WTC11 (cell line): Measurements from ENCODE around the gene XPO6. TPM values are rescaled to one million over a fixed set of nuclear protein-coding genes. Genes with fewer than 3 reads are reported as not detected.

Experiments
- ATAC-seq: fragments of 200-7000 bp; cut with Tn5 transposase; 2 replicates; pipeline ENCODE4 v1.10.0; 2021; ENCODE audit warnings: mild to moderate bottlenecking, moderate library complexity
- CTCF ChIA-PET: fragments of 300-600 bp; sonication (Branson Sonifier 250); formaldehyde crosslinking; loops from one replicate; lab custom pipeline; 2021; ENCODE audit warnings: antibody characterized with exemption; lab: Charles Lee
- POLR2A ChIA-PET: fragments of 350-600 bp; sonication (Branson Sonifier 250); formaldehyde crosslinking; loops from one replicate; lab custom pipeline; 2021; ENCODE audit warnings: antibody characterized with exemption; lab: Charles Lee
- DNase-seq: peaks from one replicate; pipeline ENCODE4 v3.0.0; 2021; ENCODE audit warnings: low spot score
- H3K27ac Mint-ChIP-seq: 2 replicates; pipeline ENCODE4 v1.8.0; 2021; ENCODE audit warnings: mixed read lengths
- H3K27me3 Mint-ChIP-seq: 2 replicates; pipeline ENCODE4 v1.8.0; 2021; ENCODE audit warnings: low read depth, mild to moderate bottlenecking, moderate library complexity, mixed read lengths
- H3K36me3 Mint-ChIP-seq: 2 replicates; pipeline ENCODE4 v1.8.0; 2021; ENCODE audit warnings: mixed read lengths
- H3K4me1 Mint-ChIP-seq: 2 replicates; pipeline ENCODE4 v1.8.0; 2022; ENCODE audit warnings: mixed read lengths
- H3K4me3 Mint-ChIP-seq: 2 replicates; pipeline ENCODE4 v1.8.0; 2021; ENCODE audit warnings: mild to moderate bottlenecking, moderate library complexity, mixed read lengths
- H3K9me3 Mint-ChIP-seq: 2 replicates; pipeline ENCODE4 v1.8.0; 2021; ENCODE audit warnings: mixed read lengths
- CREM ChIP-seq: sonication (generic); formaldehyde crosslinking; IDR thresholded peaks from 2 replicates; pipeline ENCODE4 v1.8.1; 2022; ENCODE audit warnings: mild to moderate bottlenecking, missing genetic modification reagents, moderate library complexity
- CTCF ChIP-seq: fragments of 200-600 bp; IDR thresholded peaks from 2 replicates; pipeline ENCODE4 v1.8.0; 2022; ENCODE audit warnings: antibody characterized with exemption
- E2F1 ChIP-seq: sonication (generic); formaldehyde crosslinking; IDR thresholded peaks from 2 replicates; pipeline ENCODE4 v1.8.0; 2022; ENCODE audit warnings: mild to moderate bottlenecking, missing genetic modification reagents
- FOXP1 ChIP-seq: sonication (generic); formaldehyde crosslinking; IDR thresholded peaks from 2 replicates; pipeline ENCODE4 v1.8.0; 2022; ENCODE audit warnings: missing genetic modification reagents, mild to moderate bottlenecking, moderate library complexity, borderline replicate concordance
- IRF2 ChIP-seq: sonication (generic); formaldehyde crosslinking; IDR thresholded peaks from 2 replicates; pipeline ENCODE4 v1.8.0; 2022; ENCODE audit warnings: low read depth, missing genetic modification reagents, borderline replicate concordance
- JUN ChIP-seq: sonication (generic); formaldehyde crosslinking; IDR thresholded peaks from 2 replicates; pipeline ENCODE4 v1.8.0; 2023; ENCODE audit warnings: mild to moderate bottlenecking, missing genetic modification reagents
- MXD4 ChIP-seq: fragments of 250-450 bp; sonication (Bioruptor Pico); IDR thresholded peaks from 2 replicates; pipeline ENCODE4 v1.8.0; 2021; ENCODE audit warnings: mild to moderate bottlenecking, moderate library complexity, borderline replicate concordance
- SP1 ChIP-seq: sonication (generic); formaldehyde crosslinking; conservative IDR thresholded peaks from 2 replicates; pipeline ENCODE4 v1.8.1; 2022; ENCODE audit warnings: missing genetic modification reagents
- TEAD4 ChIP-seq: sonication (generic); formaldehyde crosslinking; IDR thresholded peaks from 2 replicates; pipeline ENCODE4 v1.8.0; 2022; ENCODE audit warnings: mild to moderate bottlenecking, missing genetic modification reagents
- ZBTB21 ChIP-seq: sonication (generic); formaldehyde crosslinking; IDR thresholded peaks from 2 replicates; pipeline ENCODE4 v1.8.1; 2023; ENCODE audit warnings: mild to moderate bottlenecking, missing genetic modification reagents, borderline replicate concordance
- ZNF138 ChIP-seq: sonication (generic); formaldehyde crosslinking; conservative IDR thresholded peaks from 2 replicates; pipeline ENCODE4 v1.8.1; 2022; ENCODE audit warnings: mild to moderate bottlenecking, moderate library complexity, missing genetic modification reagents
- ZNF232 ChIP-seq: sonication (generic); formaldehyde crosslinking; IDR thresholded peaks from 2 replicates; pipeline ENCODE4 v1.8.0; 2022; ENCODE audit warnings: mild to moderate bottlenecking, missing genetic modification reagents
- ZNF317 ChIP-seq: sonication (generic); formaldehyde crosslinking; IDR thresholded peaks from 2 replicates; pipeline ENCODE4 v1.8.1; 2023; ENCODE audit warnings: low read depth, mild to moderate bottlenecking, moderate library complexity, missing genetic modification reagents, borderline replicate concordance
- ZNF425 ChIP-seq: fragments of 250-450 bp; sonication (Bioruptor Pico); conservative IDR thresholded peaks from 2 replicates; pipeline ENCODE4 v1.9.0; 2021; ENCODE audit warnings: mild to moderate bottlenecking
- total RNA-seq: library from RNA; stranded (reverse); gene quantifications from 3 replicates; pipeline ENCODE4 v1.2.3, GENCODE V29; 2021
- TF ChIP-seq, protein P1 (sequence below): sonication (generic); formaldehyde crosslinking; IDR thresholded peaks from 2 replicates; pipeline ENCODE4 v1.8.0; 2023; ENCODE audit warnings: missing genetic modification reagents, mild to moderate bottlenecking, borderline replicate concordance
- TF ChIP-seq, protein P2 (sequence below): sonication (generic); formaldehyde crosslinking; IDR thresholded peaks from 2 replicates; pipeline ENCODE4 v1.8.0; 2022; ENCODE audit warnings: mild to moderate bottlenecking, missing genetic modification reagents
- TF ChIP-seq, protein P3 (sequence below): fragments of 250-450 bp; sonication (Bioruptor Pico); IDR thresholded peaks from 2 replicates; pipeline ENCODE4 v1.9.0; 2021; ENCODE audit warnings: mild to moderate bottlenecking

XPO6 gene
- total RNA-seq, 1 experiment from 2014 or later, result 160 TPM

- POLR2A ChIA-PET, result no interaction called here
- TF ChIP-seq ZBTB21 (CRISPR knock-in tag) (no peak), ZNF425 (no peak), FOXP1 (CRISPR knock-in tag) (no peak), E2F1 (CRISPR knock-in tag) (no peak), JUN (no peak), CTCF (no peak), ZNF138 (CRISPR knock-in tag) (no peak), ZNF317 (CRISPR knock-in tag) (no peak), TEAD4 (CRISPR knock-in tag) (no peak), ZNF232 (CRISPR knock-in tag) (no peak), MXD4 (CRISPR knock-in tag) (no peak), IRF2 (CRISPR knock-in tag) (no peak), SP1 (CRISPR knock-in tag) (no peak), CREM (CRISPR knock-in tag) (no peak)
- TF ChIP-seq, protein P1, sequence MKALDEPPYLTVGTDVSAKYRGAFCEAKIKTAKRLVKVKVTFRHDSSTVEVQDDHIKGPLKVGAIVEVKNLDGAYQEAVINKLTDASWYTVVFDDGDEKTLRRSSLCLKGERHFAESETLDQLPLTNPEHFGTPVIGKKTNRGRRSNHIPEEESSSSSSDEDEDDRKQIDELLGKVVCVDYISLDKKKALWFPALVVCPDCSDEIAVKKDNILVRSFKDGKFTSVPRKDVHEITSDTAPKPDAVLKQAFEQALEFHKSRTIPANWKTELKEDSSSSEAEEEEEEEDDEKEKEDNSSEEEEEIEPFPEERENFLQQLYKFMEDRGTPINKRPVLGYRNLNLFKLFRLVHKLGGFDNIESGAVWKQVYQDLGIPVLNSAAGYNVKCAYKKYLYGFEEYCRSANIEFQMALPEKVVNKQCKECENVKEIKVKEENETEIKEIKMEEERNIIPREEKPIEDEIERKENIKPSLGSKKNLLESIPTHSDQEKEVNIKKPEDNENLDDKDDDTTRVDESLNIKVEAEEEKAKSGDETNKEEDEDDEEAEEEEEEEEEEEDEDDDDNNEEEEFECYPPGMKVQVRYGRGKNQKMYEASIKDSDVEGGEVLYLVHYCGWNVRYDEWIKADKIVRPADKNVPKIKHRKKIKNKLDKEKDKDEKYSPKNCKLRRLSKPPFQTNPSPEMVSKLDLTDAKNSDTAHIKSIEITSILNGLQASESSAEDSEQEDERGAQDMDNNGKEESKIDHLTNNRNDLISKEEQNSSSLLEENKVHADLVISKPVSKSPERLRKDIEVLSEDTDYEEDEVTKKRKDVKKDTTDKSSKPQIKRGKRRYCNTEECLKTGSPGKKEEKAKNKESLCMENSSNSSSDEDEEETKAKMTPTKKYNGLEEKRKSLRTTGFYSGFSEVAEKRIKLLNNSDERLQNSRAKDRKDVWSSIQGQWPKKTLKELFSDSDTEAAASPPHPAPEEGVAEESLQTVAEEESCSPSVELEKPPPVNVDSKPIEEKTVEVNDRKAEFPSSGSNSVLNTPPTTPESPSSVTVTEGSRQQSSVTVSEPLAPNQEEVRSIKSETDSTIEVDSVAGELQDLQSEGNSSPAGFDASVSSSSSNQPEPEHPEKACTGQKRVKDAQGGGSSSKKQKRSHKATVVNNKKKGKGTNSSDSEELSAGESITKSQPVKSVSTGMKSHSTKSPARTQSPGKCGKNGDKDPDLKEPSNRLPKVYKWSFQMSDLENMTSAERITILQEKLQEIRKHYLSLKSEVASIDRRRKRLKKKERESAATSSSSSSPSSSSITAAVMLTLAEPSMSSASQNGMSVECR (CRISPR knock-in tag), result no peak
- TF ChIP-seq, protein P2, sequence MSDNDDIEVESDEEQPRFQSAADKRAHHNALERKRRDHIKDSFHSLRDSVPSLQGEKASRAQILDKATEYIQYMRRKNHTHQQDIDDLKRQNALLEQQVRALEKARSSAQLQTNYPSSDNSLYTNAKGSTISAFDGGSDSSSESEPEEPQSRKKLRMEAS (CRISPR knock-in tag), result no peak
- TF ChIP-seq, protein P3, sequence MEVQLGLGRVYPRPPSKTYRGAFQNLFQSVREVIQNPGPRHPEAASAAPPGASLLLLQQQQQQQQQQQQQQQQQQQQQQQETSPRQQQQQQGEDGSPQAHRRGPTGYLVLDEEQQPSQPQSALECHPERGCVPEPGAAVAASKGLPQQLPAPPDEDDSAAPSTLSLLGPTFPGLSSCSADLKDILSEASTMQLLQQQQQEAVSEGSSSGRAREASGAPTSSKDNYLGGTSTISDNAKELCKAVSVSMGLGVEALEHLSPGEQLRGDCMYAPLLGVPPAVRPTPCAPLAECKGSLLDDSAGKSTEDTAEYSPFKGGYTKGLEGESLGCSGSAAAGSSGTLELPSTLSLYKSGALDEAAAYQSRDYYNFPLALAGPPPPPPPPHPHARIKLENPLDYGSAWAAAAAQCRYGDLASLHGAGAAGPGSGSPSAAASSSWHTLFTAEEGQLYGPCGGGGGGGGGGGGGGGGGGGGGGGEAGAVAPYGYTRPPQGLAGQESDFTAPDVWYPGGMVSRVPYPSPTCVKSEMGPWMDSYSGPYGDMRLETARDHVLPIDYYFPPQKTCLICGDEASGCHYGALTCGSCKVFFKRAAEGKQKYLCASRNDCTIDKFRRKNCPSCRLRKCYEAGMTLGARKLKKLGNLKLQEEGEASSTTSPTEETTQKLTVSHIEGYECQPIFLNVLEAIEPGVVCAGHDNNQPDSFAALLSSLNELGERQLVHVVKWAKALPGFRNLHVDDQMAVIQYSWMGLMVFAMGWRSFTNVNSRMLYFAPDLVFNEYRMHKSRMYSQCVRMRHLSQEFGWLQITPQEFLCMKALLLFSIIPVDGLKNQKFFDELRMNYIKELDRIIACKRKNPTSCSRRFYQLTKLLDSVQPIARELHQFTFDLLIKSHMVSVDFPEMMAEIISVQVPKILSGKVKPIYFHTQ (CRISPR knock-in tag), result no peak
- DNase-seq (no peak), ATAC-seq (no peak)
- no peaks in the 10 kb centered on the region for H3K36me3 Mint-ChIP-seq
- no peaks in the 10 kb centered on the region for H3K9me3 Mint-ChIP-seq
- H3K4me1 Mint-ChIP-seq, result peaks cover 6% of the 10 kb centered on the region; the same call in 1 of the 2 replicates
- H3K4me3 Mint-ChIP-seq, result no peak overlapping the region
- no peak overlapping the region for H3K27ac Mint-ChIP-seq
- H3K27me3 Mint-ChIP-seq, result no peaks in the 10 kb centered on the region
- CTCF ChIA-PET, result interaction anchor here (1.6 to 1.9 kb wide), 2 partner anchors 16 to 132 kb away, joined by 4 to 5 read pairs; no protein-coding TSS in a partner anchor
These were observed 125.3 kb downstream of the XPO6 start for GRCh38 chr16:28086186-28087139.
